ENCODE data around the gene ZDHHC18. TPM values are rescaled to one million over a fixed set of nuclear protein-coding genes. Genes with fewer than 3 reads are reported as not detected.
A peak's percentile ranks its signal among the peaks of the same experiment; 100 is the strongest.
"Not testable (repeated sequence)": the region's sequence is repeated elsewhere in the genome, so short reads cannot be mapped to it uniquely, and the experiment has no call there.

Gene ZDHHC18
- total RNA-seq, 1 experiment from 2014 or later, result 50.0 TPM

GRCh38 chr1:26854906-26855305 is 28.4 kb downstream of the ZDHHC18 start:
- Histone ChIP-seq H3K4me3 (ENCODE audit: insufficient read depth, low read depth, low read length) (no peak overlapping the region), H3K27me3 (ENCODE audit: control insufficient read depth, insufficient read depth, low read length) (no peaks in the 10 kb centered on the region), H3K36me3 (replicated peaks; ENCODE audit: control insufficient read depth, insufficient read depth, low read length) (peaks cover 14% of the 10 kb centered on the region)
- no peak for DNase-seq

- H3K36me3 ChIP-seq (replicated peaks; ENCODE audit: control insufficient read depth, insufficient read depth, low read length), result peaks cover 13% of the 10 kb centered on the region
- no peak for DNase-seq
- H3K4me3 ChIP-seq (ENCODE audit: insufficient read depth, low read depth, low read length), result no peak overlapping the region
- no peaks in the 10 kb centered on the region for H3K27me3 ChIP-seq (ENCODE audit: control insufficient read depth, insufficient read depth, low read length)
Observed at GRCh38 chr1:26855636-26856035, 29.1 kb downstream of the ZDHHC18 start.

- H3K4me3 ChIP-seq (ENCODE audit: insufficient read depth, low read depth, low read length), result no peak overlapping the region
- no peak for DNase-seq
- peaks cover 10% of the 10 kb centered on the region for H3K36me3 ChIP-seq (replicated peaks; ENCODE audit: control insufficient read depth, insufficient read depth, low read length)
- H3K27me3 ChIP-seq (ENCODE audit: control insufficient read depth, insufficient read depth, low read length), result no peaks in the 10 kb centered on the region
Observed at GRCh38 chr1:26856181-26856580, 29.7 kb downstream of the ZDHHC18 start.

- peak; percentile 74 for DNase-seq
- Histone ChIP-seq H3K27me3 (ENCODE audit: control insufficient read depth, insufficient read depth, low read length) (no peaks in the 10 kb centered on the region), H3K36me3 (replicated peaks; ENCODE audit: control insufficient read depth, insufficient read depth, low read length) (peaks cover 8% of the 10 kb centered on the region), H3K4me3 (ENCODE audit: insufficient read depth, low read depth, low read length) (no peak overlapping the region)
Observed at GRCh38 chr1:26856604-26857469, 30.3 kb downstream of the ZDHHC18 start.

- no peaks in the 10 kb centered on the region for H3K27me3 ChIP-seq (ENCODE audit: control insufficient read depth, insufficient read depth, low read length)
- no peak for DNase-seq
- no peak overlapping the region for H3K4me3 ChIP-seq (ENCODE audit: insufficient read depth, low read depth, low read length)
- H3K36me3 ChIP-seq (replicated peaks; ENCODE audit: control insufficient read depth, insufficient read depth, low read length), result peaks cover 8% of the 10 kb centered on the region
Observed at GRCh38 chr1:26857473-26858060, 31.1 kb downstream of the ZDHHC18 start.

GRCh38 chr1:26858160-26858559 is 31.7 kb downstream of the ZDHHC18 start:
- no peak overlapping the region for H3K4me3 ChIP-seq (ENCODE audit: insufficient read depth, low read depth, low read length)
- no peaks in the 10 kb centered on the region; the same call in 1 of the 2 replicates for H3K27me3 ChIP-seq (ENCODE audit: control insufficient read depth, insufficient read depth, low read length)
- H3K36me3 ChIP-seq (replicated peaks; ENCODE audit: control insufficient read depth, insufficient read depth, low read length), result peaks cover 8% of the 10 kb centered on the region
- peak; percentile 30 for DNase-seq

GRCh38 chr1:26858891-26859640 is 32.6 kb downstream of the ZDHHC18 start:
- no peak for DNase-seq
- Histone ChIP-seq H3K4me3 (ENCODE audit: insufficient read depth, low read depth, low read length) (no peak overlapping the region), H3K36me3 (replicated peaks; ENCODE audit: control insufficient read depth, insufficient read depth, low read length) (peaks cover 1% of the 10 kb centered on the region), H3K27me3 (ENCODE audit: control insufficient read depth, insufficient read depth, low read length) (peaks cover 6% of the 10 kb centered on the region)

- peaks cover 9% of the 10 kb centered on the region for H3K27me3 ChIP-seq (ENCODE audit: control insufficient read depth, insufficient read depth, low read length)
- no peaks in the 10 kb centered on the region for H3K36me3 ChIP-seq (replicated peaks; ENCODE audit: control insufficient read depth, insufficient read depth, low read length)
- peak; percentile 69 for DNase-seq
- H3K4me3 ChIP-seq (ENCODE audit: insufficient read depth, low read depth, low read length), result no peak overlapping the region
Observed at GRCh38 chr1:26861286-26861701, 34.8 kb downstream of the ZDHHC18 start.

GRCh38 chr1:26861889-26862378 is 35.4 kb downstream of the ZDHHC18 start:
- DNase-seq, result no peak
- Histone ChIP-seq H3K27me3 (ENCODE audit: control insufficient read depth, insufficient read depth, low read length) (peaks cover 9% of the 10 kb centered on the region), H3K36me3 (replicated peaks; ENCODE audit: control insufficient read depth, insufficient read depth, low read length) (no peaks in the 10 kb centered on the region), H3K4me3 (ENCODE audit: insufficient read depth, low read depth, low read length) (no peak overlapping the region)

- peaks cover 9% of the 10 kb centered on the region for H3K27me3 ChIP-seq (ENCODE audit: control insufficient read depth, insufficient read depth, low read length)
- DNase-seq, result peak; percentile 90
- peak within 1 kb of the TSS; percentile 74 for H3K4me3 ChIP-seq (ENCODE audit: insufficient read depth, low read depth, low read length)
- no peaks in the 10 kb centered on the region for H3K36me3 ChIP-seq (replicated peaks; ENCODE audit: control insufficient read depth, insufficient read depth, low read length)
Observed at GRCh38 chr1:26862781-26863684, 36.5 kb downstream of the ZDHHC18 start, which contains the start of gene SFN. TSS of gene SFN (plus strand) at chr1:26863149. CDS start at chr1:26863213, 64 bp downstream.

GRCh38 chr1:26863685-26864077 is 37.2 kb downstream of the ZDHHC18 start:
- peaks cover 9% of the 10 kb centered on the region for H3K27me3 ChIP-seq (ENCODE audit: control insufficient read depth, insufficient read depth, low read length)
- H3K36me3 ChIP-seq (replicated peaks; ENCODE audit: control insufficient read depth, insufficient read depth, low read length), result no peaks in the 10 kb centered on the region
- DNase-seq, result no peak
- H3K4me3 ChIP-seq (ENCODE audit: insufficient read depth, low read depth, low read length), result peak overlapping the region; percentile 74; the same call in 1 of the 2 replicates

GRCh38 chr1:26864610-26865480 is 38.4 kb downstream of the ZDHHC18 start:
- peaks cover 9% of the 10 kb centered on the region for H3K27me3 ChIP-seq (ENCODE audit: control insufficient read depth, insufficient read depth, low read length)
- peak overlapping the region; percentile 74 for H3K4me3 ChIP-seq (ENCODE audit: insufficient read depth, low read depth, low read length)
- peak; percentile 99 for DNase-seq
- H3K36me3 ChIP-seq (replicated peaks; ENCODE audit: control insufficient read depth, insufficient read depth, low read length), result no peaks in the 10 kb centered on the region

GRCh38 chr1:26873097-26873496 is 46.6 kb downstream of the ZDHHC18 start:
- H3K27me3 ChIP-seq (ENCODE audit: control insufficient read depth, insufficient read depth, low read length); H3K4me3 ChIP-seq (ENCODE audit: insufficient read depth, low read depth, low read length); DNase-seq; H3K36me3 ChIP-seq (replicated peaks; ENCODE audit: control insufficient read depth, insufficient read depth, low read length): not testable (repeated sequence)
